Measurements from ENCODE around the gene SMIM17. TPM values are rescaled to one million over a fixed set of nuclear protein-coding genes. Genes with fewer than 3 reads are reported as not detected.

SMIM17 gene
- total and polyA plus RNA-seq, 2 of the 13 experiments (the other 11 are each of a cell fraction or from before 2014, with no cell fraction given) = 0.21 to 0.53 TPM

- TF ChIP-seq ZFP82 (CRISPR knock-in tag; IDR thresholded peaks at IDR 0.05; ENCODE audit: borderline replicate concordance) (peak; percentile 100), AGO1 (IDR thresholded peaks at IDR 0.05; ENCODE audit: low read depth, low read length, poor library complexity, severe bottlenecking) (no peak), SNAPC2 (CRISPR knock-in tag; IDR thresholded peaks at IDR 0.05) (peak; percentile 98), SMAD3 (CRISPR knock-in tag; IDR thresholded peaks at IDR 0.05) (peak; percentile 100), POLR2G (IDR thresholded peaks at IDR 0.05; ENCODE audit: low read depth, low read length) (no peak), MYC (CRISPR knock-in tag; IDR thresholded peaks at IDR 0.05; ENCODE audit: borderline replicate concordance) (peak; percentile 94), ZNF614 (CRISPR knock-in tag; IDR thresholded peaks at IDR 0.05; ENCODE audit: borderline replicate concordance) (peak; percentile 99), ZNF292 (CRISPR knock-in tag; IDR thresholded peaks at IDR 0.05; ENCODE audit: borderline replicate concordance, low read depth) (peak; percentile 71; the same call in 1 of the 2 replicates), HNRNPUL1 (IDR thresholded peaks at IDR 0.05; ENCODE audit: low read depth, low read length) (no peak), HINFP (CRISPR knock-in tag; IDR thresholded peaks at IDR 0.05; ENCODE audit: low read depth) (peak; percentile 98), SOX6 (IDR thresholded peaks at IDR 0.05) (no peak), SOX6 (CRISPR knock-in tag; IDR thresholded peaks at IDR 0.05) (peak; percentile 59), FOXA3 (CRISPR knock-in tag; IDR thresholded peaks at IDR 0.05) (peak; percentile 80), PAX8 (CRISPR knock-in tag; IDR thresholded peaks at IDR 0.05; ENCODE audit: borderline replicate concordance) (peak; percentile 99; the same call in 1 of the 2 replicates), ZNF770 (CRISPR knock-in tag; IDR thresholded peaks at IDR 0.05) (peak; percentile 81), ZNF3 (CRISPR knock-in tag; IDR thresholded peaks at IDR 0.05) (peak; percentile 90), ZMYM2 (CRISPR knock-in tag; IDR thresholded peaks at IDR 0.05) (no peak), THAP8 (CRISPR knock-in tag; IDR thresholded peaks at IDR 0.05; ENCODE audit: borderline replicate concordance) (peak; percentile 99), SMARCC2 (IDR thresholded peaks at IDR 0.05) (no peak), CTCF (CRISPR knock-in tag; IDR thresholded peaks at IDR 0.05) (0 out of 2 replicates have a peak, but pooled peaks have one; percentile 9), HMG20B (CRISPR knock-in tag; conservative IDR thresholded peaks at IDR 0.05) (peak; percentile 98), PAWR (CRISPR knock-in tag; IDR thresholded peaks at IDR 0.05; ENCODE audit: borderline replicate concordance) (peak; percentile 84; the same call in 1 of the 2 replicates), ZGPAT (CRISPR knock-in tag; IDR thresholded peaks at IDR 0.05) (peak; percentile 96), MLLT10 (CRISPR knock-in tag; IDR thresholded peaks at IDR 0.05) (peak; percentile 99)
Measured at GRCh38 chr19:56637976-56638555, 4.9 kb upstream of the SMIM17 start (continued).

Data from HepG2 (cell line).